ENCODE data around the gene TRIM59.

Gene TRIM59

GRCh38 chr3:160479376-160479775, 29.8 kb upstream of the TRIM59 start:
- no peaks in the 10 kb centered on the region for H3K4me1 ChIP-seq (ENCODE audit: control insufficient read depth, insufficient read depth, low read length)
- no peaks in the 10 kb centered on the region for H3K9me3 ChIP-seq (ENCODE audit: control insufficient read depth, insufficient read depth, low read depth, low read length)
- CTCF ChIA-PET: interaction anchor here (1.3 kb wide), 1 partner anchor 36 kb away, joined by 3 read pairs; no protein-coding TSS in a partner anchor
- POLR2A ChIA-PET: interaction anchor here (1.5 kb wide), 1 partner anchor 30 kb away, joined by 4 read pairs; the partner anchor contains the start of gene TRIM59
- no peak overlapping the region for H3K4me3 ChIP-seq (ENCODE audit: low read depth, low read length)
- TF ChIP-seq ZNF791 (tag by site-specific recombination; IDR thresholded peaks at IDR 0.05) (no peak), ZSCAN16 (tag by site-specific recombination; IDR thresholded peaks at IDR 0.05) (no peak), ZNF292 (tag by site-specific recombination; IDR thresholded peaks at IDR 0.05; ENCODE audit: borderline replicate concordance, low read depth) (no peak), YY1 (tag by site-specific recombination; IDR thresholded peaks at IDR 0.05) (no peak), ZNF747 (tag by site-specific recombination; IDR thresholded peaks at IDR 0.05) (no peak), PRDM1 (tag by site-specific recombination; IDR thresholded peaks at IDR 0.05) (no peak), ZBTB20 (tag by site-specific recombination; IDR thresholded peaks at IDR 0.05) (no peak), ZNF514 (tag by site-specific recombination; IDR thresholded peaks at IDR 0.05) (no peak), BCL11B (tag by site-specific recombination; IDR thresholded peaks at IDR 0.05; ENCODE audit: low read depth) (no peak), ZNF311 (tag by site-specific recombination; IDR thresholded peaks at IDR 0.05; ENCODE audit: borderline replicate concordance) (no peak), ZNF280C (tag by site-specific recombination; IDR thresholded peaks at IDR 0.05) (no peak), ZNF513 (tag by site-specific recombination; IDR thresholded peaks at IDR 0.05) (no peak), ZFP69B (tag by site-specific recombination; IDR thresholded peaks at IDR 0.05) (no peak), PRDM6 (tag by site-specific recombination; IDR thresholded peaks at IDR 0.05) (no peak), TSHZ1 (tag by site-specific recombination; IDR thresholded peaks at IDR 0.05; ENCODE audit: borderline replicate concordance) (no peak), SP2 (tag by site-specific recombination; IDR thresholded peaks at IDR 0.05) (no peak), ZNF560 (tag by site-specific recombination; IDR thresholded peaks at IDR 0.05; ENCODE audit: borderline replicate concordance) (no peak), KLF1 (tag by site-specific recombination; IDR thresholded peaks at IDR 0.05) (no peak), KLF10 (tag by site-specific recombination; IDR thresholded peaks at IDR 0.05) (no peak)
- no peaks in the 10 kb centered on the region for H3K36me3 ChIP-seq (ENCODE audit: control insufficient read depth in 2 of 2, insufficient read depth in 1 of 2, low read length in 2 of 2)
- no peak overlapping the region for H3K27ac ChIP-seq (ENCODE audit: extremely low read depth, low read depth, low read length)
